ENCODE measurements around the gene CARD11. TPM values are rescaled to one million over a fixed set of nuclear protein-coding genes. Genes with fewer than 3 reads are reported as not detected.

Gene CARD11
- total RNA-seq, 1 donor from 2014 or later = 3.9 TPM

DNA sequence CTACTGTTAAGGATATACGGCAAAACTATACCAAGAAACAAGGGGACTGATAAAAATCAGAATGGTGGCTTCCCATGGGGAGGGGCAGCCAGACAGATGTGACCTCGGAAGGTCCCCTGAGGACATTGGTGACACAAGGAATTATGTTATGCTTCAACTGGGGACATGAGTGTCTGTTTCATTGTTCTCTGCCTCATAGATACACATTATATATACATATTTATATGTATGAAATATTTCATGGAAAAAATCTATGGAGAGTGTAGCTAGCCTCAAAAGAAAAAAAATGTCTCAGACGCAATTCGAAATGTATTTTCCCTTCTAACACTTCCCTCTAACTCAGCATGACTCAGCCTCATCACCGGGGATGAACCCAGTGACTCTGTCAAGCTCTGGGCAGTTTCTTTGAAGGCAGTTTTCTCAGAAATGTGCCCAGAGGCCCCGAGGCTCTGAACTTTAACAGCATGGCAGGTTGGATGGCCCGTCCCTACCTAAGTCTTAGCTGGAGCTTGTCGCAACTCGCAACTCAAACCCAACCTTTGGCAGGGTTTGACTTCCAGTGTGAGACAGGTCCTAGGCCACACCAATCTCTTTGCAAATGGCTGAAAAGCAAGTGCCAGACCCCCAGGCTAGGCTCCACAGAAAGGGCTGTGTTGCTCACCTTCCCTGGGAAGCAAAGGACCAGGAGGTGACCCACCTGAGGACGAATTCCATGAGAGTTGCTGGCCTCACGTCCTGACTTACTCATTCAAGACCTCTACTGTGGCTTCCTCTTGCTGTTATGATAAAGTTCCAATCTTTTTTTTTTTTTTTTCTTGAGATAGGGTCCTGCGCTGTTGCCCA is 86.9 kb downstream of the CARD11 start:
- DNase-seq (ENCODE audit: low spot score) = peak; percentile 35
- no peak for ATAC-seq
- intact Hi-C loops (cut with DNase I) = no loop called here

DNA sequence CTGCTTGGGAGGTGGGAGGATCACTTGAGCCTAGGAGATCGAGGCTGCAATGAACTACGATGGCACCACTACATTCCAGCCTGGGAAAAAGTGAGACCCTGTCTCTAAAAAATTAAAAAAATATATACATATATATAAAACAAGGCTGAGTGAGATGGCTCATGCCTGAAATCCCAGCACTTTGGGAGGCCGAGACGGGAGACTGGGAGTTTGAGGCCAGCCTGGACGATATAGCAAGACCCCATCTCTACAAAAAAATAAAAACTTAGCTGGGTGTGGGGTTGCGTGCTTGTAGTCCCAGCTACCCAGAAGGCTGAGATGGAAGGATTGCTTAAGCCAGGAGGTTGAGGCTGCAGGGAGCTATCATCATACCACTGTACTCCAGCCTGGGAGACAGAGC is 87.6 kb downstream of the CARD11 start:
- intact Hi-C loops (cut with DNase I) = no loop called here
- DNase-seq (ENCODE audit: low spot score) (peak; percentile 30), ATAC-seq (no peak)

DNA sequence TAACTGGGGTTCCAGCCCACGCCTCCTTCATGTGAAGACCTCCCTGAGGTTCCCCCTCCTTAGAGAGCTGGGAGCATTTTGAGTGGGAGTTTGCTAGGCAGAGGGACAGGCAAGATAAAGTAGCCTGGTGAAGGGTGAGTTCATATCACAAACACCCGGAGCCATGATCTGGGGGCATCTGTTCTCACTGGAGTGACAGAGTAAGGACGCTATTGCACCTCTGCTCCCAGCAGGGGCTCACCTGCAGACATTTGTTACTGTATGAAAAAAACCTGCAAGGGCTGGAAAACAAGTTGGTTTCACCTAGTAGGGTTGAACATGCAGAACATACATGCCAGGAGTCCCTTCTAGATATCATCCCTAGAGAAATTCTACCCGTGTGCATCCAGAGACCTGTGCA is 88.4 kb downstream of the CARD11 start:
- peak; percentile 26 for DNase-seq (ENCODE audit: low spot score)
- intact Hi-C loops (cut with DNase I) = no loop called here
- no peak for ATAC-seq

DNA sequence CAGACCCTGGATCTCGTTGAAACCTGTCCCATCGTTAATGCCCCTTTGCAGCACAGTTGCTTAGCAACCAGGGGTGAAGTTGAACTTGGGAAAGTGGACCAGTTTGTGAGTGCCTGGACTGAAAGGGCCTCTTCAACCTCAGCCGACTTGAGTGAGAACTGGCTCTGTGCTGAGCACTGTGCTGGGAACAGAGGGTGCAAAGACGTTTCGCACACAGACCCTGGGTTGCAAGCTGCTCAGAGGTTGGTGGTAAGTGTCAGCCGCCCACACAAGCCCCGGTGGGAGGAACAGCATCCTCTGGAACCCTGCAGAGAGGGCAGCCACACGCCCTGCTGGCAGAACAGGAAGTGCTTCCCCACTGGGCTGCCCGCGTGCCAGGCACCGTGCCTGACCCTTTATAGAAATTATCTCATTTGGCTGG is 89.2 kb downstream of the CARD11 start:
- intact Hi-C loops (cut with DNase I) = no loop called here
- DNase-seq (ENCODE audit: low spot score) = peak; percentile 30
- no peak for ATAC-seq

DNA sequence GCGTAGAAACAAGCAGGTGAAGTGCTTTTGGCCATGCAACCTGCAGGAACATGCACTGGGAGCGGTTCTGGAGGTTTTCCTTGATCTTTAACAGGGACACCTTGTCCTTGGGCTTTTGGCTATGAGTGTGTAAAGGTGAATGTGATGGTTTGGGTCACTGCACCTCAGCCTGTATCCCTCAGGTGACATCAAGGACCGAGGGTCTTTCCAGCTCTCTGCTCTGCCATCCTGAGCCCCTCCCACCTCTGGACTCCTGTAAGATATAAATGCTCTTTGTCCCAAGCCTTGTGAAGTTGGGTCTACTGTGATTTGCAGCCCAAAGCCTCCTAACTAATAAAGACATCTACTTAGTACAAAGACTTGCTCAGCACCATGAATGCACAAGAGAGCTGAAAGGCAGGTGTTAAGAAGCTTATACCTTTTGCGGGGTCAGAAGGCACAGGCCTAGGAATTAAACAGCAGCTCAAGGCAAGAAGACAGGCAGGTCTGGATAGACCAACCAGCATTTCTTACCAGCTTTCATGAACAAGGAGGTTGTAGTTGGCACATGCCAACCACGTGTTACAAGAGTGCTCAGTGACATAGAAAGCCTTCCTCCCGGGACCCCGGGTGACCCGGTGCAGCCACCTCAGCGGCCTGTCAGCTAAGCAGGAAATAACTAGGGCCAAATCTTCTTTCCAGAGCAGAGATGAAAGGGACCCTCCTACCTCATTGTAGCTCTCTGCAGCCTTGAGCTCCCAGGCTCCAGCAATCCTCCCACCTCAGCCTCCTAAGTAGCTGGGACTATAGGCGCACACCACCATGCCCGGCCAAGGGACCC is 89.9 kb downstream of the CARD11 start:
- ATAC-seq = no peak
- DNase-seq (ENCODE audit: low spot score) = peak; percentile 32
- intact Hi-C loops (cut with DNase I) = no loop called here

GRCh38 chr7:2953099-2953498 is 90.6 kb downstream of the CARD11 start:
- no peak for ATAC-seq
- DNase-seq (ENCODE audit: low spot score) = no peak
- intact Hi-C loops (cut with DNase I) = no loop called here

- DNase-seq (ENCODE audit: low spot score) (peak; percentile 22), ATAC-seq (no peak)
- intact Hi-C loops (cut with DNase I) = no loop called here
Observed at GRCh38 chr7:2952316-2952715, 91.4 kb downstream of the CARD11 start.

- no peak for ATAC-seq
- intact Hi-C loops (cut with DNase I) = no loop called here
Observed at GRCh38 chr7:2950578-2950977, 93.1 kb downstream of the CARD11 start.

GRCh38 chr7:2948749-2949148 is 94.9 kb downstream of the CARD11 start:
- intact Hi-C loops (cut with DNase I) = no loop called here
- no peak for DNase-seq (ENCODE audit: low spot score)
- ATAC-seq = no peak

More at GRCh38 chr7:2950578-2950977, 93.1 kb downstream of the CARD11 start:
- DNase-seq (ENCODE audit: low spot score) = no peak

GRCh38 chr7:2947058-2947780 is 96.4 kb downstream of the CARD11 start:
- ATAC-seq (no peak), DNase-seq (ENCODE audit: low spot score) (peak; percentile 33)
- intact Hi-C loops (cut with DNase I) = no loop called here

DNA sequence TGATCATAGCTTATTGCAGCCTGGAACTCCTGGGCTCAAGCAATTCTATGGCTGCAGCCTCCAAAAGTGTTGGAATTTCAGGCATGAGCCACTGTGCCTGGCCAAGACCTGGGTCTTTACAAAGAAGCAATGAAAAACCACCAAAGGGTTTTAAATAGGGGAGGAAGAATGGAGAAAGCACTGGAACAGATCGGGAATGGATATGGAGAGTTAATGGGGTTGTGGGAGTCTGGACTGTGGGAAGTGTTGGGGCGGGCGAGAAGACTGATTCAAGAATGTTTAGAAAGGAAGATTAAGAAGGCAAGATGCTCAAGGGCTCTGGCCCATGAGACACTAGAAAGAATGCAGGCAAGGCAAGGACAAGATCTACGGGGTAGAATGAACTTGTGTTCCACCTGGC is 98.5 kb downstream of the CARD11 start:
- no peak for ATAC-seq
- intact Hi-C loops (cut with DNase I) = no loop called here
- no peak for DNase-seq (ENCODE audit: low spot score)

DNA sequence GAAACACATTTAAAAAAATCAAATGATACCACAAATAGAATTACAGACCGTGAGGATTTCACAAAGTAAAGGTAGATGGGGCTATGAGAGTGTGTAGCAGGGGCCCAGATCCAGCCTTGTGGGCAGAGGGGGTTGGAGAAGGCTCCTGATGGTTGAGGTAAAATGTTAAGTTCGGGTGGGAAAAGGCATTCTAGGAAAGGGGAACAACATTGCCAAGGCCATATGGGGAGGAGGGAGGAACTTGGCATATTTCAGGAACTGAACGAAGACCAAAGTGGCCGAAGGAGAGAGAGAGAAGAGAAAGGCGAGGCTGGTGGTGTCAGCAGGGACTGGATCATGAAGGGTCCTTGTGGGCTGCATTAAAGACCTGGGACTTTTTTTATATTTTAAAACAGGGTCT is 98.9 kb downstream of the CARD11 start:
- intact Hi-C loops (cut with DNase I) = no loop called here
- ATAC-seq (no peak), DNase-seq (ENCODE audit: low spot score) (no peak)

DNA sequence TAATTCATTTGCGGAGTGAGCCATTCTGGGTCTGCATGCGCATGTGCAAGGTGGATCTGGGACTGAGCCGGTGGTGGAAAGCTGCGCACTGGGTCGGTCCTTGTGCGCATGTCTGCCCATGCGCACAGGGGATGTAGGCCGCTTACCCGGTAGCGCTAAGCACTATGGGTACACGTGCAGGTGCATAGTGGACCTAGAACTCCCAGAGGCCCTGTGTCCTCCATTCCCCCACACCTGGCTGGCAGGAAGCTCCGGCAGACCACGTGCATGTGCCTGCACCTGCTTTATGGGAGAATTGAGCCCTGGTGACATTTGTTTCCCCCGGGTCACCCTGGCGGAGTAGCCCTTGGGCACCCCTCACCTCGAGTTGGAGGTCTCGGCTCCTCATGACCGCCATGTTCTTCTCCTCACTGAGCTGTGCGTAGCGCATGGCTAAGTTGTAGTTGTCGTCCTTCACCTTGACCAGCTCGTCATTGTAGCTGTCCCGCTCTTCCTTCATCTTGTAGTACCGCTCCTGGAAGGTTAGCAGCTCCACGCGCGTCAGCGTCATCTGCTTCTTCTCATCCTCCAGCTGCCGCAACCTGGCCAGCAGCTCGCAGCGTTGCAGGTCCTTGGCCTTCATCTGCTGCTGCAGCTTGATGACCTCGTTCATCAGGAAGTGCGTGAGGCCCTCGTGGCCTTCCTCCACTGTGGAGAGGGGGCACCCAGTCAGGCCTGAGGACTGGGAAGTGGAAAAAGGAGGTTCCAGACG is 99.6 kb downstream of the CARD11 start:
- DNase-seq (ENCODE audit: low spot score) (peak; percentile 41), ATAC-seq (no peak)
- intact Hi-C loops (cut with DNase I) = no loop called here

GRCh38 chr7:2941216-2941859 is 102.3 kb downstream of the CARD11 start:
- peak; percentile 12 for DNase-seq (ENCODE audit: low spot score)
- no peak for ATAC-seq
- intact Hi-C loops (cut with DNase I) = no loop called here

GRCh38 chr7:2940466-2940865 is 103.2 kb downstream of the CARD11 start:
- DNase-seq (ENCODE audit: low spot score) (no peak), ATAC-seq (no peak)
- intact Hi-C loops (cut with DNase I) = no loop called here

GRCh38 chr7:2939193-2939885 is 104.3 kb downstream of the CARD11 start:
- intact Hi-C loops (cut with DNase I) = no loop called here
- ATAC-seq (no peak), DNase-seq (ENCODE audit: low spot score) (peak; percentile 44)

GRCh38 chr7:2938514-2939192 is 105.0 kb downstream of the CARD11 start:
- intact Hi-C loops (cut with DNase I) = no loop called here
- peak; percentile 33 for DNase-seq (ENCODE audit: low spot score)
- ATAC-seq = no peak
